DLD1 (cell line): Measurements from ENCODE around the gene DMAC2L.

ENCODE experiments used
- in situ Hi-C: cut with HindIII; loops from 2 replicates; pipeline ENCODE4 v1.10.0; 2017; ENCODE audit warnings: low sequenced_read_pairs

Gene DMAC2L

DNA sequence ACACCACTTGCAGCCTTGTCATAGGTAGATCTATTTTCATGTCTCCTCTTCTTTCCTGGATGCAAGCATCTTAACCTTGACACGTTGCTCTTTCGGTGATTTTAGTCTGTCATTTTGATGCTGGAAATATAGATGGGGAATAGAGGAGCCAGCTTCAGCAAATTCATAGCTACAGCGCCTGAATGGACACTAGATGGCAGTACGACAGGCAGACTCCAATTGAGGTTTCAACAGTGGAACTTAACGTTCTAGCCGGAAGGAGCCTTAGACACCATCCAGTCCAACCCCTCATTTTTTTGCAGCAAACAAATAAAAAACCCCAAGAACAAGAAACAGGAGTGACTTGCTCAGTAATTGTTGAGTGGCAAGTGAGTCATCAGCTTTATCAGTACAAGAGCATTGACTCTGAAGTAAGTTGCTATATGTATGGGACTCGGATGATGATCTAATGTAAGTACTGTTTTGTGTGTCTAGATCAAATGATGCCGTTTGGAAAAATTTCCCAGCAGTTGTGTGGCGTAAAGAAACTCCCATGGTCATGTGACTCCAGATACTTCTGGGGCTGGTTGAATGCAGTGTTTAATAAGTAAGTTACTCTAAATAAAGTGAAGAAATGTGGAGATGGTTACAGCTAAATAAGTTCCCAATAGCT lies 9.0 kb downstream of the DMAC2L start:
- in situ Hi-C loops = no loop called here

GRCh38 chr14:50331596-50331995 lies 19.5 kb downstream of the DMAC2L start:
- in situ Hi-C loops = no loop called here

DNA sequence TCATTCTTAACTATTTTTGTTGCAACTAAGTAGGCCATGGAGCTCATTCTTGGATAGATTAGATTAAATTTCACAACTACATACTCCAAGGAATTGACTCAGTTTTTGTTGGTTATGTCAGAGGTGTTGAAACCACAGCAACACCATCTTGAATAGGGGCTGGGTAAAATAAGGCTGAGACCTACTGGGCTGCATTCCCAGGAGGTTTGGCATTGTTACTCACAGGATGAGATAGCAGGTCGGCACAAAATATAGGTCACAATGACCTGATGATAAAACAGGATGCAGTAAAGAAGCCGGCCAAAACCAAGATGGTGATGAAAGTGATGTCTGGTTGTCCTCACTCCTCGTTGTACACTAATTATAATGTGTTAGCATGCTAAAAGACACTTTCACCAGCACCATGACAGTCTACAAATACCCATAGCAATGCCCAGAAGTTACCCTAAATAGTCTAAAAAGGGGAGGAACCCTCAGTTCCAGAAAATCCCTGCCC lies 20.9 kb downstream of the DMAC2L start:
- in situ Hi-C loops = no loop called here

GRCh38 chr14:50334211-50334610 lies 22.1 kb downstream of the DMAC2L start:
- in situ Hi-C loops = no loop called here

- in situ Hi-C loops = no loop called here
These were observed 23.3 kb downstream of the DMAC2L start for GRCh38 chr14:50335389-50335788.

DNA sequence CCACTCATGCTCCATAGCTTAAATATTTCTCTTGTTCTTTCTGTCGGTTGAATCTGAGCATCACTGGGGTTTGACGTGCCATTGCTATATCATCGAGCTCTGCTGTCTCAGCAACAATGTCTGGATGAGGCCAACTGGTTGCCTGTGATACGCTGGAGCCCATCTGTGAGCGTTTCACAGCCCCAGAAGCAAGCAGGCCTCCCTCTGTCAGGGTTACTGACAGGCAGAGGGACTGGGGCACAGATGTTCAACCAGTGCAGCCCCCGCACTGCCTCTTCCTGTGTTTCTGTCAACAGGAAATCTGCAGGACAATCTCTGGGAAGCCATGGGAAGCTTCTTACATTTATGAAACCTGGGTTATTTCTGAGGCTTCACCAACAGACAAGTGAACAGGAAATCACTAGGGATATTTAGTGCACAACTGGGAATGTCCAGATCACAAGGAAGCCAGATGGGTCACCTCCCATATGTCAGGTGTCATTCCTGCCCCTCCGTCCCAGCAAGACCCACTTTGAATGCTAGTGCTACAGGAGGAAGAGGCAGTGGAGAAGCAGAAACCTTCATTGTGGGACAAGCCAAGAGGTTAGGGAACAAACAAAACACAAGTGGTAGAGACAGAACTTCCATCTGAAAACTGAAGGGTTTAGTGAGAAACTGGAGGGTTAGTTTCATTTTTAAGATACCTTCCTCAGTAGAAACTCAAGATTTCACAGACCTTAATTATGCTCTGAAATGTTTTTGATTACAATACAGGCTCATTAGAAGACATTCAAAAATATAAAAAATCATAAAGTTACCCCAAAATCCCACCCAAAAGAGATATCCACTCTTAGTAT lies 24.1 kb downstream of the DMAC2L start:
- in situ Hi-C loops = no loop called here

- in situ Hi-C loops = no loop called here
These were observed 26.5 kb downstream of the DMAC2L start for GRCh38 chr14:50338587-50338986.

DNA sequence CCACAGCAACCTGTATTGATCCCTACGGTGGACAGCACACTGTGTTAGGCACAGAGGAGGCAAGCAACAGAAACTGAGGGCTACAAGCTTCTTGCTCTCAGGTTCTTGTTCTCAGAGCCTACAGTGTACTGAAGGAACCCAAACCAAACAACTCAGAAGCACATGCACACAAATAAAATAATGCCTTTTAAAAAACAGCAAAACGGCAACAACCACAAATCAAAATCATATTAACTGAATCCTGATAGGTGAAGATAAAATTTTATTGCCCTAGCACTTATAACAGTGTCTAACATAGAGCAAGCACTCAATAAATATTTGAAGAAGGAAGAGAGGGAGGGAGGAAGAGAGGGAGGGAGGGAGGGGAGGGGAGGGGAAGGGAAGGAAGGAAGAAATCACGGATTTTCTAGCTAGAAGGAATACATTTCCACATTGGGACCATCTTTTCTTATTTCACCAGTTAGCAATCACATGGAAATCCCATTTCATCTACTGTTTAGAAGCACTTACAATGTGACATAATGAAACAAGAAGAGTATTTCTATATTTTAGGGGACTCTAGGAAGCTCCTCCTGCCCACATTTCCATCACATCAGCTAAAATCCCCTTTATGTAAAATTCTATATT lies 27.2 kb downstream of the DMAC2L start:
- in situ Hi-C loops = no loop called here

GRCh38 chr14:50340045-50340444 lies 27.9 kb downstream of the DMAC2L start:
- in situ Hi-C loops = no loop called here

DNA sequence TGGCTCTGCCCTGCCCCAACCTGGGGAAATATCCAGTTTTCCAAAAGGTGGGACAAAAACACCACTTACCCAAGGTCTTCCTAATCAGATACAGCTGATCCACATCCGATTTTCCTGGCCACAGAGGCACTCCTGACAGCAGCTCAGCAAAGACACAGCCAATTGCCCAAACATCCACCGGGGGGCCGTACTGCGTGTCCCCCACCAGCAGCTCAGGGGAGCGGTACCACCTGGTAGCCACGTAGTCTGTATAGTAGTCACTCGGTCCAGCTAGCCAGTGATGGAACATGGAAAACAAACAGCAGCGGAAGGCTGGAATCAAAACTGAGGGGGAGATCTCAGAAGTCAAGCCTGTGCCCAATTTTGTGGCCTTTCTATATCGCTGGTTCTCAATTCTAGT lies 28.8 kb downstream of the DMAC2L start:
- in situ Hi-C loops = no loop called here

DNA sequence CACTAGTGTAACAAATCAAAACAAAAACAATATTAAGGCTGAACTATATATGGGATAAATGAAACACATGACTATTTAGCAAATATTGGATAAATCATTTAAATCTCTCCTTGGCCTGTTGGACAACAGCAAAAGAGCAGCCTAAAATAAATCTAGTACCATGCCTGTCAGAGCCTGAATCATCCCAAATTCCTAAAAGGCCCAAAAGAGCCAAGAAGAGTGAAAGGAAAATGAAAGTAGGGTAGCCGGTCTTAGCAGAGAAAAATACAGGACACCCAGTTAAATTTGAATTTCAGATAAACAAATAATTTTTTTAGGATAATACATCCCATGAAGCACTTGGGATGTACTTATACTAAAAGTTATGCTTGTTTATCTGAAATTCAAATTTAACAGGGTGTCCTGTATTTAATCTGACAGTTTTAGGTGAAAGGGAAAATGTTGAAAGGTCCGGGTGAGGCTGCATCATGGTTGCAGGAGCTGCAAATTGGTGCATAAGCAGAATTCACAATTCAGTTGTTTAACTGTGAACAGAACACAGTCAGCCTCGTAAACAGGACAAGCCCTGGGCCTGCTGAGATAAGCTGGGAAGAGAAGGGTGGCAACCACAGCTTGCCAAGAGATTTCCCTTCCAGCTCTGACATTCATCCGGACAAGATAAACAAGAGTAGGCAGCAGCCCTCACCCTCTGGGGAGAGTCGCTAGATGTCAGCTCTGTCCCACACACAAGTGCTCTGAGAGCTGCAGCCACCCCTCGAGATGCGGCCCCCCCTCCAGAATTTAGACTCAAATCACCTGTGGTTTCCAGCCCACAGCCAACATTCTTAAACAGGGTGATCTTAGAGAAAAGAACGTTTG lies 30.3 kb downstream of the DMAC2L start:
- in situ Hi-C loops = no loop called here

DNA sequence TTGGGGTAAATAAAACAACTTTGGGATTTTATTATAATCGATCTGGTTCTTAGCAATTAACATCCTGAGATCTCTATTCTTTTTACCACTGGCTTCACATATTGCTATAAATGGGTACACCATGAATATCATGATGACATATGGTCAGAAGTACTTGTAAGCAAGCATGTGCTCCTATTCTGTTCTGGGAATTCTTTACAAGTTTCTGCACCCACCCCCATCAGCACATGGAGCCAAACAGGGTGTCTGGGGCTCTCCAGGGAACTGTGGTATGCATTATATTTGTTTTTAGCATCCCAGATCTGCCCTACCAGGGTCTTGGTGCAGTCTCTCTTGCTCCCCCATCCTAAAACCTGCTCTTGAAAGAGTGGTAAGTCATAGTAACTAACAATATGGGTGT lies 31.3 kb downstream of the DMAC2L start:
- in situ Hi-C loops = no loop called here

DNA sequence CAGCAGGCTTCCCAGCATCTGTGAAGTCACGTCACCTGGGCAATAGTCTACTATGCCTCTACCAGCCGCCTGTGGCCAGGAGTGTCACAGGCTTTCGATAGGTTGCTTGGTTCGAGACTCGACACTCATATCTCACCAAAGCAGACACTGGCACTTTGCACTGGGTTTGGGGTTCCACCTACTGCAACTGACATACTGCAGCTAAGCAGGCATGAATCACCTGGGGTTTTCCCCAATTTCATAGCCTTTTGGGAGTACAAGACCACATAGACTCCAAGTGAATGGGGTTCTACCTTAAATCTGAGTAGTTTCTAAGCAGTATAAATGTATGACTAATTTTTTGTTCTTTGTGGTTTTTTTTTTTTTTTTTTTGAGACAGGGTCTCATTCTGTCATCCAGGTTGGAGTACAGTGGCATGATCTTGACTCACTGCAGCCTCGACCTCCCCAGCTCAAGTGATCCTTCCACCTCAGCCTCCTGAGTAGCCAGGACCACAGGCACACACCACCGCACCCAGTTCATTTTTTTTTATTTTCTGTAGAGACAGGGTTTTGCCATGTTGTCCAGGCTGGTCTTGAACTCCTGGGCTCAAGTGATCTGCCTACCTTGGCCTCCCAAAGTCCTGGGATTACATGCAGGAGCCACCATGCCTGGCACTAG lies 32.1 kb downstream of the DMAC2L start:
- in situ Hi-C loops = no loop called here

- in situ Hi-C loops = no loop called here
These were observed 32.9 kb downstream of the DMAC2L start for GRCh38 chr14:50344876-50345563.

- in situ Hi-C loops = no loop called here
These were observed 33.8 kb downstream of the DMAC2L start for GRCh38 chr14:50345846-50346422.

DNA sequence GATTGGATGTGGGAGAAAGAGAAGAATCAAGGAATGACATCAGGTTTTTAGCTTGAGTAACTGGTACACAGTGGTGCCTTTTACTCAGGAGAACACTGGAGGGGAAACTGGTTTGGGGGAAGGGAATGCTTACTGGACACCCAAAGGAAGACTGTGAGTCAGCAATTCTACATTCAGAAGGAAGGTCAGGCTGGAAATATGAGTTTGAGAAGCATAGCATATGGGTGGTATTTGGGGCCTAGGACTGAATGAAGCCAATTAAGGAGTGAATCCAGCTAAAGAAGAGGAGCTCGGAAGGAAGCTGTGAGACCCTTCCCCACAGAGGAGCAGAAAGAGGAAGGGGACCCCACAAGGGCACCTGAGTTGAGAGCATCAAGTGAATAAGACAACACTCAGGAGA lies 35.4 kb downstream of the DMAC2L start:
- in situ Hi-C loops = no loop called here

- in situ Hi-C loops = no loop called here
These were observed 36.8 kb downstream of the DMAC2L start for GRCh38 chr14:50348933-50349332.

DNA sequence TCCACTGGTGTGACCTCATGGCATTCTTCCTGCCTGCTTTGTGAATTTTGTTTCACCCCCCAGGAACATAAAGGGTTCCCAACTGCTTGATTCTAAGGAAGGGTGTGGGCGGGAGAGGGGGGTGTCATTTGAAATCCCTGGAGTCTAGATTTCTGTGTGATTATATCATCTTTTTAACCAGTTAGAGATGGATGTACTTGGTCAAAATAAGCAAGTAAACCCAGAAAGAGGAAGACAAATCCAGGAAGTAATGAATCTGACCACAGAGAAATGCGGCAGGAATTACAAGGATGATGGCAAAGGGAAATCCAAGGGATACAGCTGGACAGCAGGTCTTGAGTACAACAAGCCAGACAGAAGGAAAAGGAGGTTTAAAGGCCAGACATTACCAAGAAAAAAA lies 38.9 kb downstream of the DMAC2L start:
- in situ Hi-C loops = no loop called here

DNA sequence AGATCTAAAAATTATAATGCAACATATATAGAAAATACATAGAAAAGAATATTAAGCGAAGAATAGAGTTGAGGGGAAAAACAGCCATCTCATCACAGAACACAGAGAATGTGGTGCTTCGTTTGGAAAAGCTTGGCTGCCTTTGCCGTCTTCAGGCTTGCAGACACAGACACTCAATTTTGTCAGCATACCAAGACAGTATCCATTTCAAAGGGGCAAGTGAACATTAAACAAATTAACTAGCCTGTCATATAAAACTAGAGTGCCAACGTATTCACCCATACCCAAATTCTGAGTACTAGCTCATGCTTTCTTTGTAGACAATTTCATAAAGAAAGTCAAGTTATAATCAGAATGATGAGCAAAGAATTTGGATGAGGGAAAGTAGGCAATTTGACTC lies 40.5 kb downstream of the DMAC2L start:
- in situ Hi-C loops = no loop called here
